ENCODE measurements around the gene FEV.

Gene FEV

DNA sequence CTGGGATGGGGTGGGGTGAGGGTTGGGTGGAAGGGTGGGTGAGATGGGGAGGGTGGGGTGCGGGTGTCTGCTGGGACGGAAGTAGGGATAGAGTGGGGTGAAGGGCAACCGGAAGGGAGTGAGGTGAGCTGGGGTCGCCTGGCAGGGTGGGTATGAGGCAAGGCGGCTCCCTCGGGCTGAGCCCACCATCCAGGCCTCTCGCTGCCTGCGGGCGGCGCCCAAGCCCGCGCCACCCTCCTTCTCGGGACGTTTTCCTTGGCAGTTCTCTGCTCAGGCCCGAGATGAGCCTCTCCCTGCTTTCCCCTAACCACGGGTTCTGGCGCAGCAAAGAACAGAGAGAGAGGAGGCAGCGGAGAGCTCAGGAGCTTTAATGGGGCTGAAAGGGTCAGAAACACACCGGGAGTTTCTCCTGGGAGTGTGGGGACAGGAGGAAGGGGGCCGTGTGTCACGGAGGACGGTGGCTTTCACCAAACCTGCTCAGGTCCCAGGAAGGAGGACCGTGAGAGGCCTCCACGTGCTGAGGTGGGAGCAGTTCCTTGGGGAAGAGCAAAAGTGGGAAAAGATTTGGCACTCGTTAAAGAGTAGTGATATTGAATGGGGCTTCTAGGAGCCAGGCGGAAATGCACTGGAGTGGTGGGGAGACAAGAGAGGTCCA lies 4.1 kb downstream of the FEV start:
- DNase-seq (ENCODE audit: extremely low spot score, insufficient read length, low read depth) (no peak), FAIRE-seq (no peak)

DNA sequence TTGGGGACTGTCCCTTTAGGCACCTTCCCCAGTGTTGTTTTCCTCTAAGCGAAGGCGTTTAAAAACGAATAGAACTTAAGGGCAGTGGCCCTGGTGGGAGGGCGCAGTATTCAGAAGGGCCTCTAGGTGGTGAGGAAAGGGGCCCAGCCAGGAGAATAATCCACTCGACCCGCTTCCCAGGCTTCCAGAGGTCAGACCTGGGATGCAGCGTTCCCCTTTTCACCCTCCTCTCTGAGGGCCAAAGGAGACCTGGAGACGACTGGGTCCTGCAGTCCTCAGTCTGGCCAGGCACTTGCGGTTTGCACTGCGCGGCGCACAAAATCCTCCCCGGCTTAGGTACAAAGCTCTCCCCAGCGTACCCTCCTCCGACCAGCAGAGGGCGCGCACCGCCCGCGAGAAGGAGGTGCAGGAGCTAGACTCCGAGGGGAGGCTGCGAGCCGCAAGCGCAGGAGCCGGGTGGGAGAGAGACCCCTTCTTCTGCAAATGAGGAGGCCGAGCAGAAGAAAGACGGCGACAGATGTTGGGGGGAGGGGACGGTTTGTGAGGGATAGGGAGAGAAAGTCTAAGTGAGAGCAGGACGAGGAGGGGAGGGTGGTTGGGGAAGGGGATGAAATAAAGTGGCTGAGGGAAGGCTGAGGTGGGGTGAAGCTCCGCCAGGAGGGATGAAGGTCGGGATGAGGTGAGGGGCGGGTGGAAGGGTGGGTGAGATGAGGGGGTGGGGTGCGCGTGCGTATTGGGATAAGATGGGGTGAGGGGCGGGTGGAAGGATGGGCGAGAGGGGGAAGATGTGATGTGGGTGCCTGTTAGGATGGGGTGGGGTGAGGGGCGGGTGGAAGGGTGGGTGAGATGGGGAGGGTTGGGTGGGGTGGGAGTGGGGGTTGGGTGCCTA lies 4.9 kb downstream of the FEV start:
- DNase-seq (ENCODE audit: extremely low spot score, insufficient read length, low read depth): peak; percentile 71
- FAIRE-seq: peak; percentile 86

DNA sequence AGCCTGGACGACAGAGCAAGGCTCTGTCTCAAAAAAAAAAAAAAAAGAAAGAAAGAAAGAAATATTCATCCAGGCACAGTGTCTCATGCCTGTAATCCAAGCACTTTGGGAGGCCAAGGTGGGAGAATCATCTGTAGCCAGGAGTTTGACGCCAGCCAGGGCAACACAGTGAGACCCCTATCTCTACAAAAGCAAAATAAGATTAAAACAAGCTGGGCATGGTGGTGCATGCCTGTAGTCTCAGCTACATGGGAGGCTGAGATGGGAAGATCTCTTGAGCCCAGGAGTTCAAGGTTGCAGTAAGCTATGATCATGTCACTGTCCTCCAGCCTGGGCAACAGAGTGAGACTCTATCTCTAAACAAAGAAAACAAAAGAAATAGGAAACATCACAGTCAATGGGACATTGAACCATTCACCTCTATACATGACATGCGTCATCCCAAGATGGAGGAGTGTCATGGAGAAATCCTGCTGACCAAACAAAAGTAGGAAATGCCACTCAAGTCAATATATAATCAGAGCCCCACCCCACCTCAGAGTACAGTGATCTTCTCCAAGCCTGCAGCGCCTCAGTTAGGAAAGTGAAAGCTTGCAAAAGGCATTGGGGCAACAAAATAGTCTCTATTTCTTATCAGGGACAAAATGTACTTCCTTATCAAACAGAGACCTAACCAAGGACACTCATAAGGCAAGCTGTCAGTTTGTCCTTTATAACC lies 9.8 kb downstream of the FEV start:
- DNase-seq (ENCODE audit: extremely low spot score, insufficient read length, low read depth) (no peak), FAIRE-seq (no peak)

DNA sequence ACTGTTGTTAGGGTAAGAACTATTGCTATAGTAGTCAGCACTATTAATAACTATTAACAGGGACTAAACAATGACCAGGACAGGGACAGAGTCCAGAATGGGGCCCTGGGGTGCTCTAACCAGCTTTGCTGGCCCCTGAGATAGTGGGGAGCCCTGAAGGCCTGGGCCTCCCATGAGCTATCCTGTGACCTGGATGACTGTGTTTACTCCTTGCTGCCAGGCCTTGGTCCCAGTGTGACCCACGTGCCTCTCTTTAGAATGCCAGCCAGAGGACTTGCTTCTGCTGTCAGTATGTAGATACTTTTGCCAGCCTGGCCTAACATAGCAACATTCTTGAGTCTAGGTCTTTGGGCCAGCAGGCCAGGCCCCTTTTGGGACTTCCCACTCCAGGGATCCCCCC lies 14.1 kb downstream of the FEV start:
- FAIRE-seq (no peak), DNase-seq (ENCODE audit: extremely low spot score, insufficient read length, low read depth) (no peak)

DNA sequence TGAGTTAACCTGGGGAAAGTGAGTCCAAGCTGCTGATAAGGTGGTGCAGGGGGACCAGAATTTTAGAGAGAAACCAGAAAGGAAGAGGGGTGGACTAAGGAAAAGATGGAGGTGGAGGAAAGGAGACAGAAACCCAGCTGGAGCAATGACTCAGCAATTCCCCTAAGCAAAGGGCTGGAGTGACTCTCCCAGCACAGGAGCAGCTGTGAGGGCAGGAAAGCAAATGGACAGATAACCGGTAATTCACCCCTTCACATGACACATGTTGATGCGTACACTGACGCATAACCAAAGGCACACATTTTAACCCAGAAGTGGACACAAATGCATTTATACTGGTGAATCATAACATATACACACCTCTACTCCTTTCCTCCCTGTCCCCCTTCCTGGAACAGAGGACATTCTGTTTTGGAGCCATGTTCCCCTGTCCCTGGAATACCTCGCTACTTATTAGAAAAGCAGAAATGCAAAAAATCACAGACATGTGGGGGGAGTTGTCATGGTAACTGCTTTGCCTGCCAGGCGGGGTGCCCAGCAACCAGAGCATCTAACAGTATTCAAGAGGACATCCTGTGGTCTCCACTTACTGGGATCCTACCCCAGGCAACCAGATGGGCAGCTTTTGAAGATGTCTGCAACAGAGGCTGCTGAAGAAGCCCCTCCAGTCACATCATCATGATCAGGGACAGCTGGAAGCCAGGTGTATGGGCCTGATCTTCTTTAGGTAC lies 20.8 kb downstream of the FEV start:
- DNase-seq (ENCODE audit: extremely low spot score, insufficient read length, low read depth): no peak
- FAIRE-seq: no peak

DNA sequence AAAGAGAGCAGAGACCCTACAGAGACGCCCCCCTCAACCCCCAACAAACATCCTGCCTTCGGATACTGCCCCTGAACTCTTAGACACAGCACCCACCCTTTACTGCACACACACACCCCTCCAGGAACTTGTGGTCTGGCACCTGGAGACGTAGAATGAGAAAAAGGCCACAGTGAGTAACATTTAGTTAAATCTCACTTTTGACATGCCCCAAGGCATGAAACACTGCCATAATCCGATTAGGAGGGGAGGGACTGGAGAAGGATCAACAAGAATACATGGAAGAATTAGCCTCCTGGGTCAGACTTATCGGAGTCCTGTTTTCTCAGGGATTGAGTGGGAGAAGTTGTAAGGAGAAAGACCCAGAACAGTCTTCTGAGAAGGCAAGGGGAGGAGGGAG lies 21.4 kb downstream of the FEV start:
- FAIRE-seq: no peak
- no peak for DNase-seq (ENCODE audit: extremely low spot score, insufficient read length, low read depth)

DNA sequence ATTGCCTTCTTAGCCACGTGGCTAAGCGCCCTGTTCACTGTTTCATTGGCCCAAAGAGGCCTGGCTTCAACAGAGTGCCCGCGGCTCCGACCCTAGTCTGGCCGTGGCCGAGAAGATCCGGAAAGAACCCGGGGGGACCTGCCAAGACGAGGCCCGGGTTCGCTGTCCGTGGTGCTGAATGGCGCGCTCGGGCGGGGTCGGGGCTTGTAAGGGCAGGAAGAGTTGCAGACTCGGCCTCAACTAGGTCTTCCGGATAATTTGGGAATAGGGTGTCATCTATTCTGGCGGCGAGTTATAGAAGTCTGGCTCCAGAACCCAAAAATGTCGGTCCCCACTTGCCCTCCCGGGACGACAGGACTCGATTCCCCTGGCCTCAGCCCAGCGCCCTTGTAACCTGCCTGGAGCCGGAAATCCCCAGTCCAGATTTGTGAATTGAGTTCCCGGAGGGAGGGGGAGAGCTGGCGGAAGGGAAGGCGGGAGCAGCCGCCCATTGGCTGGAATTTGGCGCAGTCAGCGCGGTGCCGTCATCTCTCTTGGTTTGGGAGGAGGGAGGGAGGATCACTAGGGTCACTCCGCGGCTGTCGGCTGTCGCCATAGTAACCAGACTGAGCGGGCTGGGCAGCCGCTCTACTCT lies 22.0 kb downstream of the FEV start:
- DNase-seq (ENCODE audit: extremely low spot score, insufficient read length, low read depth) (no peak), FAIRE-seq (no peak)

DNA sequence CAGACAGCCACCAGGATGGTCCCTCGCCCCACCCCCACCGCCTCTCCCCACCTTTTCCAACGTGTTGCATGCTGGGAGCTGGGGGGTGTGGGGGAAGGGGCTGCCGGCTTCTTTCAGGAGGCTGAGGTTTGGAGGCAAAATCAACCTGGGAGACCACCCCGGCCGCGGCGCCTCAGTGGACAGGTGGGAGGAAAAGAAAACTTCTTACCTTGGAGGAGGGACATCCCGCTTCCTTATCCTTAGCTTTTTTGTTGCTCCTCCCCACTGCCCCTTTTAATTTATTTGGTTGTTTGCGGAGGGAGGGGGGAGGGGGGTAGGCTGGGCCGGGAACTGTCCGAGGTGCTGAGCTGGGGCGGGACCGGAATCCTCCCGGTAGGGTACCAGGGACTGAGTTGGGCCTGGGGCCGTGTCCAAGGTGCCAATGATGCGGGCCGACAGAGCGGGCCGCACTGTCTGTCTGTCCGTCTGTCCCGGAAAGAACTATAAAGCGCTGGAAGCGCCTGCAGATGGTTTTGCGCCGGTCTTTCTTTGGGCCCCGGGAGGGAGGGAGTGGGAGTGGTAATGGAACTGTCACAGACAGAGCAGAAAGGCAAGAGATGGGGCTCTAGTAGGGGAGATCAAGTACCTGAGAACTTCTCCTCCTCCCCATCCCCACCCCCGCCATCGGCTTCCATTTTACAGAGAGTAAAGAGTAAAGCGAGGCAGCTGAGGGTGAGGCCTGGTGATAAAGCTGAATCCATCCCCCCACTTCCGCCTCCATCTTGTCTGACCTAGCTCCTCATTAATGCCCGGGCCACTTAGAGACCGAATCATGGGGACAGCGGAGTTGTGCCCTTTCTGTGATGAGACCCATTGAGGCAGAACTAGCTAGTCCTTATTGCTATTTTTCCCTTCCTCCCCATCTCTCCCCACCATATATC lies 23.1 kb downstream of the FEV start:
- FAIRE-seq: no peak
- no peak for DNase-seq (ENCODE audit: extremely low spot score, insufficient read length, low read depth)

DNA sequence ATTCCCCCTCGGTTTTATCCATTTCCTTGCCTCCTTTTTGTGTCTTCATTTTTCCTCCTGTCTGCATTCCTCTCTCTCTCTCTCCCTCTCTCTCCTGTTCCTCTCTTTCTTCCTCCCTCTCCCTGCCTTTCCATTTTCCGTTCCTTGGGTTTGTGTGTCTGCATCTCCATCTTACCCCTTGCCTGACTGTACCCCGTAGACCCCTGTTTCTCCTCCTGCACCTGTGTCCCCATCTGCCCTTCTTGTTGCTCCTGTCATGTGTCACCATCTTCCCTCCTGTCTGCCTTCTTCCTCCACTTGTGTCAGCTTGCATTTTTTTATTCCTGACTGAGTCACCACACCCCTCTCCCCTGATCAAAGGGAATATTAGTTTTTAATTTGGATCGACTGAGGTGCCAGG lies 23.8 kb downstream of the FEV start:
- DNase-seq (ENCODE audit: extremely low spot score, insufficient read length, low read depth) (no peak), FAIRE-seq (no peak)

DNA sequence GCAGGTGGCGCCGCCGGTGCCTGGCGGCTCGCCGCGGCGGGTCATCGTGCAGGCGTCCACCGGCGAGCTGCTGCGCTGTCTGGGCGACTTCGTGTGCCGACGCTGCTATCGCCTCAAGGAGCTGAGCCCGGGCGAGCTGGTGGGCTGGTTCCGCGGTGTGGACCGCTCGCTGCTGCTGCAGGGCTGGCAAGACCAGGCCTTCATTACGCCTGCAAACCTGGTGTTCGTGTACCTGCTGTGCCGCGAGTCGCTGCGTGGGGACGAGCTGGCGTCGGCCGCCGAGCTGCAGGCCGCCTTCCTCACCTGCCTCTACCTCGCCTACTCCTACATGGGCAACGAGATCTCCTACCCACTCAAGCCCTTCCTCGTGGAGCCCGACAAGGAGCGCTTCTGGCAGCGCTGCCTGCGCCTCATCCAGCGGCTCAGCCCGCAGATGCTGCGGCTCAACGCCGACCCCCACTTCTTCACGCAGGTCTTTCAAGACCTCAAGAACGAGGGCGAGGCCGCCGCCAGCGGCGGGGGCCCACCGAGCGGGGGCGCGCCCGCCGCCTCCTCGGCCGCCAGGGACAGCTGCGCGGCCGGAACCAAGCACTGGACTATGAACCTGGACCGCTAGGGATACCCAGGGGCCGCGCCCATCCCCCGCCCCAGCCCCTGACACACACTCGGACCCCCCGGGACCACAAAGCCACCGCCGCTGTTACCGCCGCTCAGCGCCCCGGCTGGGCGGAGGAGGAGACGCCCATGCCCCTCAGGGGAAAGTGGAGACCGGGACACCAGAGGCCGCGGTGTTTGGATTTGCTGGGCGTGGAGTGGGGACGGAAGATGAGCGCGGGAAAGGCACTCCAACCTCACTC lies 24.4 kb downstream of the FEV start:
- no peak for DNase-seq (ENCODE audit: extremely low spot score, insufficient read length, low read depth)
- no peak for FAIRE-seq

DNA sequence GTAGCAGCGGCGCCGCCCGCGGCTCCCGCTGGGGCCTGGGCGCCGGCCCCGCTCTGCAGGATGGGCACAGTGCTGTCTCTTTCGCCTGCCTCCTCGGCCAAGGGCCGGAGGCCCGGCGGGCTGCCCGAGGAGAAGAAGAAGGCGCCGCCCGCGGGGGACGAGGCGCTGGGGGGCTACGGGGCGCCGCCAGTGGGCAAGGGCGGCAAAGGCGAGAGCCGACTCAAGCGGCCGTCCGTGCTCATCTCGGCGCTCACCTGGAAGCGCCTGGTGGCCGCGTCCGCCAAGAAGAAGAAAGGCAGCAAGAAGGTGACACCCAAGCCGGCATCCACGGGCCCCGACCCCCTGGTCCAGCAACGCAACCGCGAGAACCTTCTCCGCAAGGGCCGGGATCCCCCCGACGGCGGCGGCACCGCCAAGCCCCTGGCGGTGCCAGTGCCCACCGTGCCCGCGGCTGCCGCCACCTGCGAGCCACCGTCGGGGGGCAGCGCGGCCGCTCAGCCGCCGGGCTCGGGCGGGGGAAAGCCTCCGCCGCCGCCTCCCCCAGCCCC lies 25.1 kb downstream of the FEV start:
- DNase-seq (ENCODE audit: extremely low spot score, insufficient read length, low read depth) (no peak), FAIRE-seq (no peak)

DNA sequence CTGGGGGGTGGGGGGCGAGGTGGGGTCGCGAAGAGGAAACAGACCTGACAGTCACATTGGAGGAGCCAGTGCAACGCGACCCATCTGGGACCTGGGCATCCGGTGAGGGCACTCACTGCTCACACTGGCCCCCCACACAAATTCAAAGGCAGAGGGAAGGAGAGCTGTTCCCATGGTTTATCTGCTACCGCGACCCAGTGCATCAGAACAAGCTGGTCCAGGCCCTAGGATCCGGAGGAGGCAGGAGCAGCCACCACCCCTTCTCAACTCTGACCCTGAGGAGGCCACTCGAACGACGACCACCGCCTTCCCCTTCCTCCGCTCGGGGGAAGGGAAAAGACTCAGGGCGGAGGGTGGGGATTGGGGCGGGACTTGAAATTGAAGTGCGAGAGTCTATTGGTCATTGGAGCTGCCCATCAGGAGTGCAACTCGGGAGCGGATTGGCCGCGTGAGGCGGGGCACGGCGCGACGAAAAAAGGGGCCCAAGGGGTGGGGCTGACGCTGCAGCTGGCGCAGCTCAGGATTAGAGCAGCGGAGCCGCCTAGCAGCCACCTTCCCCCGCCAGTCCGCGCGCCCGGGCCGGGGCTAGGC lies 25.7 kb downstream of the FEV start, which contains the start of gene CDK5R2:
Gene CDK5R2, plus strand, starts transcription at position 526 of the 591 bp plus-strand sequence. CDS start 155 bp downstream, outside the sequence.
- DNase-seq (ENCODE audit: extremely low spot score, insufficient read length, low read depth) (peak; percentile 96), FAIRE-seq (peak; percentile 93)

DNA sequence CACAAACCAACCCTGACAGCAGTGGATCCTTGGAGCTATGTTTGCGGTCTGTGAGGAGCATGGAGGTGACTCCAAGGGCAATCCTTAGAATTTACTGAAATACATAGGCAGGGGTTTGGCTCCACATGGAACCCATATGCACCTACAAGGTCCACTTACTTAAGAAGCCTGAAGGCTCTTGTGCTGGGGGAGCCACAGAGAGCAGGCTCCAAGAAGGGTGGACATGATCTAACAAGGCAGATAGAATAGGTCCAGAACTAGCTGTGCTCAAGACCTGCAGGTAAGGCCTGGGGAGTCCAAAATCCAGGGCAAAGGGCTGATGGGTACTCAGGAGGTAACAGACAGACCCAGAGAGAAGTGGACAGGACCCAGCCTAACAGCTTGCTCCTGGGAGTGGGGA lies 26.7 kb downstream of the FEV start:
- no peak for FAIRE-seq
- DNase-seq (ENCODE audit: extremely low spot score, insufficient read length, low read depth): no peak

DNA sequence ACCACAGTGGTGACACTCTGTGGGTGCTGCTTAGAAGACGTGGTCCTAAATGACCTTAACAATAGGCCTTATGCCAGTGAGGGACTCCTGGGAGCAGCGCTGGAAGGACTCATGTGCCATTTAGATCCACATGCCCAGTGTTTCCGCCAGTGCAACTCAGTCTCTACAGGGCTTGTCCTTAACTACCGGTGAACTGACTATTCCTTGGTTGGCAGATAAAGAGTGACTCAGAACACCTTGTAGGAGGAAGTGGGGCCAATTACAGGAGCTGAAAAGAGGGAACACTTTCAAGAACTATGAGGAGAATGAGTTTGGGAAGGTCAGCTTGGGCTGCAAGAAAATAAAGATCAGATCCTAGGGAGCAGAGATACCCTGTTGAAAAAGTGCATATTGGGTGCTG lies 27.3 kb downstream of the FEV start:
- DNase-seq (ENCODE audit: extremely low spot score, insufficient read length, low read depth): no peak
- FAIRE-seq: no peak

DNA sequence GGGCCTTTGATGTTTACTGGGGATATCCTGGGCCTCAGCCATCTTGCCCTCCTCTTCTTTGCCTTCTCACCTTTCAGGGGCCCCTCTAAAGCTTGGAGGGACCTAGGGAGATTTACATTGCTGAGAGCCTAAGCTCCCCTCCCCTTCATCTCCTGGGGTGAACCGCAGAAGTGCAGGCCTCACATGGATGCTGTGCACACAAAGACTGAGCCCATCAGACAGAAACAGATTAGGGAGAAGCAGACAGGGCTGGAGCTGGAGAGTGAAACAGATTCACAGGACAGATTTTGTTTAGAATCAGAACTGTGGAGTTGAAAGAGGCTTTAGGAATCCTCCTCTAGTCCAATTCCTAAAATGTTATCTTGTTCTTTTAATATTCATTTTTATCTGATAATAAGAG lies 28.9 kb downstream of the FEV start:
- DNase-seq (ENCODE audit: extremely low spot score, insufficient read length, low read depth) (no peak), FAIRE-seq (no peak)

DNA sequence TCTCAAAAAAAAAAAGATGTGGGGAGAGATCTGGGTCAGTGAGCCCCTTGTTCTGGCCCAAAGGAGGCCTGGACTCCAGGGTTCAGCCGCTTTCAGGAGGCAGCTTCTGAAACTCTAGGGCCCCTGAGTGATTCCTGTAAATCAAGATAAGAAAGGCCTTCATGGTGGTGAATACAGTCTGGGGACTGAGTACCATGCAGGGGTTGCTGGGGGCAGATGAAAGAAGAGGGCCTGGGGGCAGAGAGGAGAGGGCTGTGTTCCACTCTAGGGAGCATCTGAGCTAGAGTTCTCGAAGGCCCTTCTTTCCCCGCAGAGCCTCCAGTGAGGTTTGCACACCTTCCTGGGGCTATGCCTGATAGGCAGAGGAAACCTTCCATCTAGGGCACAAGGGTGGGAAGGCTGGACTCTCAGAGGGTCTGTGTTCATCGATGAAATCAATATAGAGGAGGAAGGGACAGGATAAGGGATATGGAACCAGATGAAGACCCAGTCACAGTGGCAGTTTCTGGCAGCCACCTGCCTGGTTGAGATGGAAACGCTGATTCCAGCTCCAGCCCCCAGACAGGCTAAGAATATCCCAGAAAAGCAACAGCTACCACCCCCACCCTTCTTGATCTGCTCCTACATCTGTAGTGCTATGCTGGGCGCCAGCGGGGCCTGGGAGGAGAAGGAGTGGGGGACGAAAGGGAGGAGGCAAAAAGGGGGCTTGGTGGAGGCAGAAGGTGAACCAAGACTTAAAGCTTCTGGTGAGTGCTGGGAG lies 30.3 kb downstream of the FEV start:
- DNase-seq (ENCODE audit: extremely low spot score, insufficient read length, low read depth) (no peak), FAIRE-seq (no peak)

All from GM18507 (cell line).